DOHH2 (cell line): ENCODE measurements around the gene CELF3.

ENCODE experiments used
- H3F3A ChIP-seq: fragments of 200-600 bp; sonication (generic), shearing (Covaris generic); 2 replicates; pipeline ENCODE4 v1.6.0; 2016; ENCODE audit warnings: antibody characterized with exemption, mild to moderate bottlenecking; ENCODE audit not compliant: control insufficient read depth, insufficient read depth
- H3K27ac ChIP-seq: fragments of 200-600 bp; sonication (generic); 2 replicates; pipeline ENCODE4 v1.5.1; 2014; ENCODE audit warnings: low read depth, mild to moderate bottlenecking, low read length, moderate library complexity
- H3K27me3 ChIP-seq: fragments of 200-600 bp; sonication (generic); 2 replicates; pipeline ENCODE4 v1.6.1; 2014; ENCODE audit warnings: mild to moderate bottlenecking, low read length, mixed read lengths; ENCODE audit not compliant: control insufficient read depth
- H3K36me3 ChIP-seq: fragments of 200-600 bp; sonication (generic); 2 replicates; pipeline ENCODE4 v1.6.1; 2014; ENCODE audit warnings: mild to moderate bottlenecking, low read length, moderate library complexity, mixed read lengths; ENCODE audit not compliant: control insufficient read depth
- H3K4me1 ChIP-seq: fragments of 200-600 bp; sonication (generic); 2 replicates; pipeline ENCODE4 v1.6.1; 2014; ENCODE audit warnings: mild to moderate bottlenecking, low read length, mixed read lengths; ENCODE audit not compliant: control insufficient read depth
- H3K4me2 ChIP-seq: fragments of 200-600 bp; sonication (generic); 2 replicates; pipeline ENCODE4 v1.6.0; 2014; ENCODE audit warnings: mild to moderate bottlenecking, low read length, moderate library complexity
- H3K4me3 ChIP-seq: fragments of 200-600 bp; sonication (generic); 2 replicates; pipeline ENCODE4 v1.5.1; 2014; ENCODE audit warnings: mild to moderate bottlenecking, low read length, mixed read lengths
- H3K79me2 ChIP-seq: fragments of 200-600 bp; sonication (generic); 2 replicates; pipeline ENCODE4 v1.6.1; 2014; ENCODE audit warnings: mild to moderate bottlenecking, low read length, mixed read lengths; ENCODE audit not compliant: control insufficient read depth
- H3K9me2 ChIP-seq: fragments of 200-600 bp; sonication (generic); replicated peaks from 2 replicates; pipeline ENCODE4 v1.6.1; 2014; ENCODE audit warnings: mild to moderate bottlenecking, low read length, mixed read lengths; ENCODE audit not compliant: control insufficient read depth
- H3K9me3 ChIP-seq: fragments of 200-600 bp; sonication (generic); 2 replicates; pipeline ENCODE4 v1.6.1; 2014; ENCODE audit warnings: antibody characterized with exemption, low read length, mixed read lengths; ENCODE audit not compliant: control insufficient read depth, insufficient read depth
- H4K20me1 ChIP-seq: fragments of 200-600 bp; sonication (generic); 2 replicates; pipeline ENCODE4 v1.6.0; 2014; ENCODE audit warnings: low read depth, mild to moderate bottlenecking, antibody characterized with exemption, low read length, moderate library complexity; ENCODE audit not compliant: control insufficient read depth, insufficient read depth
- EZH2phosphoT487 ChIP-seq: fragments of 200-600 bp; sonication (generic); IDR thresholded peaks from 2 replicates; pipeline ENCODE4 v1.6.1; 2017; ENCODE audit warnings: borderline replicate concordance, mild to moderate bottlenecking, antibody characterized with exemption, low read length, moderate library complexity, mixed read lengths
- TF ChIP-seq, protein P1 (sequence below): fragments of 200-600 bp; sonication (generic); IDR thresholded peaks from one replicate; pipeline ENCODE4 v1.5.1; 2014; ENCODE audit warnings: antibody characterized with exemption, mild to moderate bottlenecking, low read depth, low read length; ENCODE audit not compliant: poor library complexity, severe bottlenecking

The CELF3 gene

DNA sequence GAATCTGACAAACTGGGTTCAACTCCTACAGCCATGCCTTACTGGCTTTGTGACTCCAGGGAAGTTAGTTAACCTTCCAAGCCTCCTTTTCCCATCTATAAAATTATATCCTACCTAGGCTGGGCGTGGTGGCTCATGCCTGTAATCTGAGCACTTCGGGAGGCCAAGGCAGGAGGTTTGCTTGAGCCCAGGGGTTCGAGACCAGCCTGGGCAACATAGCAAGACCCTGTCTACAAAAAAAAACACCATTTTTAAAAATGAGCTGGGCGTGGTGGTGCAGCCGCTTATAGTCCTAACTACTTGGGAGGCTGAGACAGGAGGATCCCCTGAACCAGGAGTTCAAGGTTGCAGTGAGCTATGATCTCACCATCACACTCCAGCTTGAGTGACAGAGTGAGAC, 15.1 kb downstream of the CELF3 start:
- Histone ChIP-seq H3K36me3 (0 out of 2 replicates have a peak, but pooled peaks cover 3% of the 10 kb centered on the region), H4K20me1 (no peaks in the 10 kb centered on the region), H3K27me3 (no peaks in the 10 kb centered on the region), H3K9me2 (no peaks in the 10 kb centered on the region), H3K9me3 (no peaks in the 10 kb centered on the region), H3K4me3 (no peak overlapping the region), H3K27ac (no peak overlapping the region), H3K4me2 (no peak overlapping the region), H3K79me2 (no peaks in the 10 kb centered on the region), H3F3A (no peaks in the 10 kb centered on the region), H3K4me1 (no peaks in the 10 kb centered on the region)
- TF ChIP-seq, protein P1, sequence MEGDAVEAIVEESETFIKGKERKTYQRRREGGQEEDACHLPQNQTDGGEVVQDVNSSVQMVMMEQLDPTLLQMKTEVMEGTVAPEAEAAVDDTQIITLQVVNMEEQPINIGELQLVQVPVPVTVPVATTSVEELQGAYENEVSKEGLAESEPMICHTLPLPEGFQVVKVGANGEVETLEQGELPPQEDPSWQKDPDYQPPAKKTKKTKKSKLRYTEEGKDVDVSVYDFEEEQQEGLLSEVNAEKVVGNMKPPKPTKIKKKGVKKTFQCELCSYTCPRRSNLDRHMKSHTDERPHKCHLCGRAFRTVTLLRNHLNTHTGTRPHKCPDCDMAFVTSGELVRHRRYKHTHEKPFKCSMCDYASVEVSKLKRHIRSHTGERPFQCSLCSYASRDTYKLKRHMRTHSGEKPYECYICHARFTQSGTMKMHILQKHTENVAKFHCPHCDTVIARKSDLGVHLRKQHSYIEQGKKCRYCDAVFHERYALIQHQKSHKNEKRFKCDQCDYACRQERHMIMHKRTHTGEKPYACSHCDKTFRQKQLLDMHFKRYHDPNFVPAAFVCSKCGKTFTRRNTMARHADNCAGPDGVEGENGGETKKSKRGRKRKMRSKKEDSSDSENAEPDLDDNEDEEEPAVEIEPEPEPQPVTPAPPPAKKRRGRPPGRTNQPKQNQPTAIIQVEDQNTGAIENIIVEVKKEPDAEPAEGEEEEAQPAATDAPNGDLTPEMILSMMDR = no peak
- TF ChIP-seq EZH2phosphoT487 = no peak

DNA sequence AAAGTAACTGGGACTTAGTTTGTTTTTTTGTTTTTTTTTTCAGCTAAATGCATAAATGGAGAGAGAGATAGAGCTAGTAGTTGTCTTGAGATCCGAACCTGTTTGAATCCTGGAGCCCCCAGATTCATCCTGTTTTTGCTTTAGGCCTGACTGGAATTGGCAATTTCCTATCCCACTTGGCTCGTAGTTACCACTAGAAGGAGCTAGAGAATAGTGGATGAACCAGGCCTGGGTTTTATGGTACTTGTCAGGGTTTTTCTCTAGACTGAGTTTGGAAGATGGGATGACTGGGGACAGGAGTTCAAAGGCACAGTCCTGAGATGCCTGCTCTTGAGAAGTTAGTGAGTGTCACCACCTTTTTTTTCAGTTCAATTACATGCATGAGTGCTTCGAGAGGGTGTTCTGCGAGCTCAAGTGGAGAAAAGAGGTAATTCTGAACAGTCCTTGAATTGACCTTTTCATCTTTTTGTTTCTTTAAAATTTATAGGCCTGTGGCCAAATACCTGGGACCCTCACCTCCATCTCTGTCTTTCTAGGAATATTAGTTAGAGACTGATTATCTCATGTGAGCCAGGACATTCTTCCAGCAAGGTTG, 23.4 kb downstream of the CELF3 start:
- Histone ChIP-seq H3K9me3 (no peaks in the 10 kb centered on the region), H3F3A (no peaks in the 10 kb centered on the region), H3K4me3 (no peak overlapping the region), H4K20me1 (no peaks in the 10 kb centered on the region), H3K27ac (no peak overlapping the region), H3K27me3 (no peaks in the 10 kb centered on the region), H3K4me1 (no peaks in the 10 kb centered on the region), H3K9me2 (no peaks in the 10 kb centered on the region), H3K79me2 (no peaks in the 10 kb centered on the region), H3K36me3 (peaks cover 14% of the 10 kb centered on the region), H3K4me2 (no peak overlapping the region)
- TF ChIP-seq EZH2phosphoT487 = no peak
- TF ChIP-seq, protein P1 = peak; percentile 53

DNA sequence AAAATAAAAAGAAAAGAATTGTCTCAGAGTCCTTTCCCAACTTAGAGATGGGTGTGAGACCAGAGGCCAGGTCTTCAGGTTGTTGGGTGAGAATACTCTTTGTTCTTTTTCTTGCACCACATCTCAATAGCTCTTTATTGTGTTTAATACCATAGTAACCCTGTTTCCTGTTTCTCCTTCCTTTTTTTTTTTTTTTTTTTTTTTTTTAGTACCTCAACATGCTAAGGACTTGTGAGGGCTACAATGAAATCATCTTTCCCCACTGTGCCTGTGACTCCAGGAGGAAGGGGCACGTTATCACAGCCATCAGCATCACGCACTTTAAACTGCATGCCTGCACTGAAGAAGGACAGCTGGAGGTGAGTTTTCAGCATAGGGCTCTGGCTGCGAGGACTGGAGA, 24.4 kb downstream of the CELF3 start:
- H4K20me1 ChIP-seq = no peaks in the 10 kb centered on the region
- no peak overlapping the region for H3K4me2 ChIP-seq
- H3K27ac ChIP-seq = no peak overlapping the region
- H3K79me2 ChIP-seq = no peaks in the 10 kb centered on the region
- no peak overlapping the region for H3K4me3 ChIP-seq
- TF ChIP-seq, protein P1 = no peak
- no peak for TF ChIP-seq EZH2phosphoT487
- H3K36me3 ChIP-seq = peaks cover 14% of the 10 kb centered on the region
- H3K9me3 ChIP-seq = no peaks in the 10 kb centered on the region
- H3K4me1 ChIP-seq = no peaks in the 10 kb centered on the region
- no peaks in the 10 kb centered on the region for H3F3A ChIP-seq
- H3K27me3 ChIP-seq = no peaks in the 10 kb centered on the region
- H3K9me2 ChIP-seq = no peaks in the 10 kb centered on the region
